ENCODE data around the gene PLET1. TPM values are rescaled to one million over a fixed set of nuclear protein-coding genes. Genes with fewer than 3 reads are reported as not detected.
A peak's percentile ranks its signal among the peaks of the same experiment; 100 is the strongest.

Gene PLET1
- total RNA-seq, 1 experiment from 2014 or later: not detected

DNA sequence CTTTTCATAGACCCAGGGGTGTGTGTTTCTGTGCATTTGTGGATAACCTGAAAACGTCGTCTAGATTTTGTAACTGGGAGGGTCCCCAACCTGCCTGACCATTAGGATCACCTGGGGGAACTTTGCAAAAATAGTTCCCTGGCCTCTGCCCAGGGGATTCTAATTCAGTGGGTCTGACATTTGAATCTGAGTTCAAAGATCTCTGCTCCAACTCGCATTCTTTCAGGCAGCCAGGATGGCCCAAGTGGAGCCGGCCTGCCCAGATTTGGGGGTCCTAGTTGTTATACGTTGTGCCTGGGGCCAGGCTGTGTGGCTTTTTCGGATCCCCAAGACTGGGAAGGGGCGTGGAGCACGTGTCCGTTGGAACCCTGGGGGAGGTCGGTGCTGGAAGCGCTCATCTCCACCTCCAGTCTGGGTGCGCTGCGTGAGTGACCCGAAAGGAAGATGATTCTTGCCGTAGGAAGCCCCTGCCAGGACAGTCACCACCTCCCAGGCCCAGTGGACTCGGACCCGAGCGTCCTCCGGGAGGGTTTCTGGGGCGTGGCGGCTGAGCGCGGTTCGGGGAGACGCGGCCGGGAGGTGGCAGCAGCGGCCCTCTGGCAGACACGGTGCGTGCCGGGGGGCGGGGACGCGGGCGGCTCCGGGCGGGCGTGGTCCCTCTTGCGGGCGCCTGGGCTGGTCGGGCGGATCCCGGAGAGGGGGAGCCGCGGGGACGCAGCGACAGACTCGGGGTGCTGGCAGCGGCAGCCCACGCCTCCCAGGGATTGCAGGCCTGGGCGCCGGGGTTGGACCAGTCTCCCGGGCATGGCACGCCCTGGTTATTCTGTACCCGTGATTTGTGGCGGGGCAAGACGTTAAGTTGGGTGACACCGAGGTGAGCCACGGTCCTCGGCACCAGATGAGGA, 29.2 kb upstream of the PLET1 start:
- in situ Hi-C loops (cut with HindIII; ENCODE audit: low pct_unique_long_range_greater_than_20kb, low sequenced_read_pairs): no loop called here
- peak; percentile 60 for DNase-seq (ENCODE audit: low read depth)

DNA sequence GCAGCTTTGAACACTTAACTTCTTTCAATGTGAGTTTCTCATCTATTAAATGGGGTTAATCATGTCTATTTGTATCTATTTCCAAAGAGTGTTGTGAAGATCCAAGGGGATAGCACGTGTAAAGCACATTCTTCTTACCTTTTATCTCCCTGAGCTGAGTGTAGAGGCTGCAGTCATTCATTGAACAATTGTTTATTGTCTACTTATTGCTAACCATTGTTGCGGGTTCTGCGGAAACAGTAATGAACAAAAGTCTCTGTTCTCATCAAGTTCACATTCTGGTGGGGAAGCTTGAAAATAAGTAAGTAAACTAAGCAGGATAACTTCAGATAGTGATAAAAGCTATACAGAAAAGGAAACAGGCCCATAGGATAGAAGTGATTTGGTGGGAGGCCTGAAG, 27.4 kb upstream of the PLET1 start:
- DNase-seq (ENCODE audit: low read depth): no peak
- in situ Hi-C loops (cut with HindIII; ENCODE audit: low pct_unique_long_range_greater_than_20kb, low sequenced_read_pairs): no loop called here

DNA sequence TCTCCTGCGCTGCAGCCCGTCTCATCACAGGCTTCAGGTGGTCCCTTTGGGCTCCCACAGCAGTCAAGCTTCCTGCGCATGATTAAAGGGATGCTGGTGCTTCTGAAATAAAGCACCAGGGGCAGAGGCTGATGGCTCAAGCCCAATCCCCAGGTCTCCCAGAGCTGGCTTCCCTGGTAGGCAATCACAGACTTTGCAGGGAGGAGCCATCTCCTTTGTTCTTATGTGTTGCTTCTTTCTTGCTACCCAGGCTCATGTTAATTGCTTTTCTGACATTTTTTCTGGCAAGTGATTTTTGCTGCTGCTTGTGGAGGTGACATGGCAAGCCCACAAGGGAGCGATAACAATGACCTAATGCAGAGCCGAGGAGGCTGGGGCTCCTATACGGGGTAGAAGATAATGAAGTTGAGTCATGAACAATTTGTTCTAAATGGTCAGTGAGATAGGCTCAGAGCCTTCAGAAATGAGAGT, 25.2 kb upstream of the PLET1 start:
- in situ Hi-C loops (cut with HindIII; ENCODE audit: low pct_unique_long_range_greater_than_20kb, low sequenced_read_pairs): no loop called here
- no peak for DNase-seq (ENCODE audit: low read depth)

DNA sequence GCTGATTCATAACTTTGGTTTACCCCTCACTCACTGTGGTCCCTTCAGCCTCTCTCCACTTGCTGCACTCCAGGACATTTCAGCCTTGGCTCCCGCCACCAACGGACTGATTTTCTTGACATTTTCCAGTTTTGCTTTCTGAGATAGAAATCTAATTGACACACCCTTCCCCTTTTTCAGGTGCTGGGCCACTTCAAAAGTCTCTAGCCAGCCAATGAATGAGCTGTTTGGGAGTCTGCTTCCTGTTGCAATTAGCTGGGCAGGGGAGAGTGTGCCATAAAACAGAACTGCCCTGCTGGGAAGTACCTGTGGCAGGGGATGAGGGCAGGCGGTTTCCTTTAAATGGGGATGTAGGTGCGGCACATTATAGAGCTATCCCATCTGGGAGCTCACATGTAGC, 21.1 kb upstream of the PLET1 start:
- in situ Hi-C loops (cut with HindIII; ENCODE audit: low pct_unique_long_range_greater_than_20kb, low sequenced_read_pairs): no loop called here
- DNase-seq (ENCODE audit: low read depth): no peak

DNA sequence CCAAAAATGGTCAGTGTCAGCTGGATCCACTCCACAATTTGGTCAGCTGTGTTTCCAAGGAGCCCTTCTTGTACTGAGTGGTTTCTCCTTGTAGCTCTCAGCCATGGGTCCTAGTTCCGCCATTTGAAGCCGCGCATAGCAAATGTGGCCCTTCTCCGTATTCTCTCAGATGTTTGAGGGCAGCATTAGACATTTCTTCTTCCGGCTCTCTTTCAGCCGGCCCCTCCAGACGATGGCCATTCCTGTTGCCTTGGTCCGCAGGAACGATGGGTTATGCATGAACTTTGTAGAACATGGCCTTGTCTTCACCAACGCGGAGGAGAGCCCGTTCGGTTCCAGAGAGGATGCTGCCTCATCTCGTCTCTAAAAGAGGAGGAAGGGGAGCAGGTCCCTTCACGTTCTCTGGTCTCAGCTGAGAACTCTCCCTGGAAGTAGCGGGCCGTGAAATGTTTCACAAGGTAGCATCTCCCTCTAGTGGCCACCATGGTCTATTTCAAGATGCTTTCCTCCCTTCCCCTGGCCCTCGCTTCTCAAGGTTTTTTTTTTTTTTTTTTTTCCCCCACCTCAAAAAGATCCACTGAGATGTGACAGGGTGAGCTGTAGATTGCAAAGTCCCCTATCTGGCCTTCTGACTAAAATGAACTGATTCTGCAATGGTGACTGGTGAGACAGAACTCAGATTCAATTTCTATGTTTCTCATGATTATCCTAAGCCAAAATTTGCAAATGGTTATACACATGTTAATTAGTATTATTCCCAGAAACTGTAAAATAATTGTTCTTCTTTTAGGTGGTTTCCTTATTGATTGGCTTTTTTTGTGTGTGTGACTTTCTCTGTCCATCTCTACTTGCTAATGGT, 19.8 kb upstream of the PLET1 start:
- in situ Hi-C loops (cut with HindIII; ENCODE audit: low pct_unique_long_range_greater_than_20kb, low sequenced_read_pairs): no loop called here

DNA sequence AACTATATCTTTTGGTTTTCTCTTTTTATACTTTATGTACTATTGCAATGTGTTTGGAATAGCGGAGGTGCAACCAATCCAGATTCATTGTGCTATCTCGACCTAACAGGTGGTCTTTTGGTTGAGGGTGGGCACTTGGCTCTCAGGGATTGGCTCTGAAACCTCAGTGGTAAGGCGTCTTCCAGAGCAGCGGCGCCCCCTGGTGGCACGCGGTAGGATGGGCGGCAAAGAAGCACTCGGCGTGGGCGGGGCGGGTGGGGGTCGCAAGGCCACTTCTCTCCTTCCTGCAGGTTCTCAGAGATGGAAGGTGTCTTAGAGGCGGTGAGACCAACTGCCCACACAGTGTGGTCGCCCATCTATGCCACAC, 19.2 kb upstream of the PLET1 start:
- in situ Hi-C loops (cut with HindIII; ENCODE audit: low pct_unique_long_range_greater_than_20kb, low sequenced_read_pairs): no loop called here
- DNase-seq (ENCODE audit: low read depth): peak; percentile 38

More for the DNA sequence above, 19.8 kb upstream of the PLET1 start:
- DNase-seq (ENCODE audit: low read depth): peak; percentile 65

DNA sequence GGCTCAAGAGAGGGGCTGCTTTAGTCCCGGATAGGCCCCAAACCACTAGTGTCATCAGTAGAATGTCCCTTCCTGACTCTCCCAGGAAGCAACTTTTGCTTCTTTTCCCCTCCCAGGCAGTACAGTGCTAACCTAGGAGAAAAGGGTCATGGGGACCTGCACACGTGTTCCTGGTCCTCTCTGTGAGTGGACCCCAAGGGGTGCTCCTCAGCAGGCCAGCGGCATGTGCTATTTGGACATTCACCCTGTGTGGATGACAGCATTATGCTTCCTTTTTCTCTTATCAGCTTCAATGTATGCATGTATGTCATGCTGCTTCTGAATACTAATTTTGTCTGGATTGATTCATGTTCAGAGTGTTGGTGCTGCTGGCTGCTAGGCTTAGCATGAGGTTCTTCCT, 18.1 kb upstream of the PLET1 start:
- in situ Hi-C loops (cut with HindIII; ENCODE audit: low pct_unique_long_range_greater_than_20kb, low sequenced_read_pairs): no loop called here
- DNase-seq (ENCODE audit: low read depth): no peak

DNA sequence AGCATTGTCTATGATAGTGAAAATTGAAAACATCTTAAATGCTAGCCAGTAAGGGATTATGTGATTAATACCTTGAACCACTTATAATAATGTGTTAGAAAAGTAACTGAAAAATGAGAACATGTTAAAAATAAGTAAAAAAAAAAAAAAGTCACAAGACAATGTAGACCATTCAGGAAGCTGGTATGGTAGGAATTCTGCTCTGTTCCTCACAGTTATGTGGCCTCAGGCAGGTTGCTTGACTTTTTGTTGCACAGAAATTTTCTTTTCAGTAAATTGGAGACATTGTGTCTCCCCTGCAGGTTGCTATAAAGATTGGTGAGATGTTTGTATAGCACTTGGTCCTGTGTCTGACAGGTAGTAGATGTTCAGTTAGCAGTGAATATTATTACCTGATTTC, 17.3 kb upstream of the PLET1 start:
- in situ Hi-C loops (cut with HindIII; ENCODE audit: low pct_unique_long_range_greater_than_20kb, low sequenced_read_pairs): no loop called here
- peak; percentile 38 for DNase-seq (ENCODE audit: low read depth)

DNA sequence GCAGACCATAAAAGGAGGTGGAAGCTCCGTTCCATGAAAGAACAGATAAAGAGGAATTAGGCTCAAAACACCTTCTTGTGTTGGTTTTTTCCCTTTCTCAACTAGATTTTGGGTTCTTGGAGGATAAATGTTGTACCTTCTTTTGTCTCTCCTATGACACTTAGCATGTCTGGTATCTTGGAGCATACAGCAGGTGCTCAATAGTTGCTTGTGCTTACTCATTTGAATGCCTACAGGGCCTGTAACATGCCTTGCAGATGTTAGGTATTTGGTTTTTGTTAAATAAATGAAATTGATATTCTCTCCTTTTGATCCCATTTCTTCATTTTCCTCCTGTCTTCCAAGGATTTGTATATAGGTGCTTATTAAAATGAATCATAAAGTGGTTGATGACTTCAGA, 16.4 kb upstream of the PLET1 start:
- in situ Hi-C loops (cut with HindIII; ENCODE audit: low pct_unique_long_range_greater_than_20kb, low sequenced_read_pairs): no loop called here
- no peak for DNase-seq (ENCODE audit: low read depth)

DNA sequence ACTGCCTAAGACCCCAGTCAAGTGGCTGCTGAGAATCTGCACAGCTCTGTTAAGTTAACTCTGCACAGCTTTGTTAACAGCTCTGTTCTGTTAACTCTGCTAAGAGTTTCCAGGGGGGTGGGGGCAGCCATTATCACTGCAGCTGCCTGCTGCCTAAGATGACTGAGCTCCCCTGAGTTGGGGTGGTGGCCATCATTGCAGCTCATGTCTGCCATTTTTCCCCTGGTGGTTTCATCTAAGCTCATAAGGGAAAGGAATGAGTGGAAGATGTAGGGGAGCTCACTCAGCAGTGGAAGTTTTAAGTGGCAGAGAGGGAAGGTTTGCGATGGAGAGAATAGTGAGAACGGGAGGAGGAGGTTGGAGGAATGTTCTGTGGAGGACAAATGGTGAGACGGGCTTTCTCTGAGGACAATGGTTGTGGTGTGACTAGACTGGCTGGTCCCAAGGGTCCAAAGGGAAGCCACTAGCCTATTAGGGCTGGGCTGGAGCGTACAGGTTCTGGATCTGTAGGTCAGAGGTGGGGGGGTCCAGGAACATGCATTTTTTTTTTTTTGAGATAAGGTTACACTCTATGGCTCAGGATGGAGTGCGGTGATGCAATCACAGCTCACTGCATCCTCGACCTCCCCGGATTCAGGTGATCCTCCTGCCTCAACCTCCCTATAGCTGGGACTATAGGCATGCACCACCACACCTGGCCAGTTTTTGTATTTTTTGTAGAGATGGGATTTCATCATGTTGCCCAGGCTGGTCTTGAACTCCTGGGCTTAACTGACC, 13.5 kb upstream of the PLET1 start:
- in situ Hi-C loops (cut with HindIII; ENCODE audit: low pct_unique_long_range_greater_than_20kb, low sequenced_read_pairs): no loop called here
- DNase-seq (ENCODE audit: low read depth): no peak

DNA sequence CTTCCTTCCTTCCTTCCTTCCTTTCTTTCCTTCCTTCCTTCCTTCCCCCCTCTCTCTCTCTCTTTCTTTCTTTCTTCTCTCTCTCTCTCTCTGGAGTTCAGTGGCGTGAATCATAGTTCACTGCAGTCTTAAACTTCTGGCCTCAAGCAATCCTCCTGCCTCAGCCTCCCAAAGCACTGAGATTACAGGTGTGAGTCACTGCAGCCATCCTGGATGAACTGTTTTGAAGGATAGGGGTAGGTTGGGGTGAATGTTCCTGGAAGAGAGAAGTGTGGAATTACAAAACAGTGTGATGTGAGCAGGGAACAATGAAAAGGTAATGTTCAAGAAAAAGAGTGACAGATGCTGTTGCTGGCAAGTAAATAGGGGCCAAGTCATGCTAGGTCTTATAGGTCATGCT, 12.4 kb upstream of the PLET1 start:
- in situ Hi-C loops (cut with HindIII; ENCODE audit: low pct_unique_long_range_greater_than_20kb, low sequenced_read_pairs): no loop called here
- DNase-seq (ENCODE audit: low read depth): no peak

DNA sequence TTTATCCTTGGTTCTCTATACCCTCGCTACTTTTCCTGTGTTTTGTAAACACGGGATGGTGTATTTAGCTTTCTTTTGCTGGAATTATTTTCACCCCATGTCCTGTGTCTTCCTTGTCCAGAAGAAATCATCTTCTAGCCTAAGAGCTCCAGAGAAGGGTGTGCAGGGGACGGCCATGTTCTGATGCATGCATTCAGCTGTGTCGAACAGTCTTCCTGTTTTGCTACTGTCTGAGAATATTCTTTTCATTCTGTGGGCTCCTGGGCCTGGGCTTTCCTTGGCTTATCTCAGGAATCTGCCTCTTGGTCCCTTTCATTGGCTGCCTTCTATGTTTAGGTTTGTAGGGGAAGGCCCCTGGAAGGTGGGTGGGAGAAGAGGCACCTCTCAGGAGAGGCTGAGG, 10.6 kb upstream of the PLET1 start:
- DNase-seq (ENCODE audit: low read depth): no peak
- in situ Hi-C loops (cut with HindIII; ENCODE audit: low pct_unique_long_range_greater_than_20kb, low sequenced_read_pairs): no loop called here

DNA sequence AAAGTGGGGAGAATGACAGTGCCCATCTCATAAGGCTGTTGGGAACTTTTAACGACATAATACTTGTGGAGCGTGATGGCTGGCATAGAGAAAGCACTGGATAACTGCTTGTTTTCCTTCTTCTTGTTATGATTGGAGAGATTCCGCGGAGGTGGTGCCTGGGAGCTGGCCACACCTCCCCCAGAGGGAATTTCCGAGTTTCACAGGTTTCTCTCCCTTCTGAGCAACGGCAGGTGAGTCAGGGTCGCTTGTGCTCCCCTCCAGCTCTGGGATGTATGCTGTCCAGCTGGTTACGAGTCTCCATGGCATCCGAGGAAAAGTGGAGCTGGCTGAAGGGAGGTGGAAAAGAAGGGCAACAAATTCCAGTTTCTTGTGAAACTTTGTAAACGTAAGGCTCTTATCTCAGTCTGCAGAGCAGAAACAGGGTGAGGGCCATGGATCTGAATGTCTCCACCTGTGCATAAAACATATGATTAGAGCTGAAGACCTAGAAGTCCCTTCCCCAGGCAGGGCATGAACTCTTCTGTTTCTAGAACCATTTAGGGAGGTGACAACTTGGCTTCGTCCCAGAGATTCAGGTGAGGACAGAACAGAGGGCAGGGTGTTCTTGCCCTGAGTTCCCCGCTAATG, 10.0 kb upstream of the PLET1 start:
- in situ Hi-C loops (cut with HindIII; ENCODE audit: low pct_unique_long_range_greater_than_20kb, low sequenced_read_pairs): no loop called here
- peak; percentile 65 for DNase-seq (ENCODE audit: low read depth)

DNA sequence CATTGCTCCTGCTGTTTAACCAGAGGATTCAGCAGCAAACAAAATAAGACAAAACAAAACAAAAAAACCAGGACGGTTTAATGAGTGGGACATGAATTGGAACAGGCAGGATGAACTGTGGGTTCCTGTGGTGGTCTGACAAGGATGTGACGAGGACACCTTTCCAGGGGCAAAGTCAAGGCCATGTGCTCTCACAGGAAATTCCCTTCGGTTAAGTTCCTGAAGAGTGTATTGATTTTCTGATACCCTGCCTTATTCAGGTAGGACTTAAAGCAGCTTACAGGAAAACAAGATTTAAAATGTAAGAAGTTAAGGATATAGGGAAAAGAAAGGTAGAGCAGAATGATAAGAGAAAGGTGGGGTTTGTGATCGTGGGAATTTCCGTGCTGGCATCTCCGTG, 8.5 kb upstream of the PLET1 start:
- in situ Hi-C loops (cut with HindIII; ENCODE audit: low pct_unique_long_range_greater_than_20kb, low sequenced_read_pairs): no loop called here
- no peak for DNase-seq (ENCODE audit: low read depth)

DNA sequence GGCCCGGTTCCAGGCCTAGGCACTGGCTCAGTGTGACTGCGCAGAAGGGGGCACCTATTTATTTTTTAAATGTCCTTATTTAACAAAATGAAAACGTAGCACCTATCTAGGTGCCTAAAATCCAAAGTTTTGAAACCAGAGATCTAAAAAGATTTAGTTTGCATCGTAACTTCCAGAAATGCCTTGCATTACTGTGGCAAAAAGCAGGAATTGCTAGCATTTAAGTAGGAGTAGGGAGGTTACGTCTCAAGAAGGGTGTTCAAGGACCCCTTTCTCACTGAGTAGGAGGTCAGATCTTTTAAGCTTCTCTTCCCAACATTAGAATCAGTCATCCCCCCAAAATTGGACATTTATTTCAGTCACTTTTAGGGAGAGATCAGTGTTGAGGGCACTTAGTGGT, 7.7 kb upstream of the PLET1 start:
- in situ Hi-C loops (cut with HindIII; ENCODE audit: low pct_unique_long_range_greater_than_20kb, low sequenced_read_pairs): no loop called here
- no peak for DNase-seq (ENCODE audit: low read depth)

DNA sequence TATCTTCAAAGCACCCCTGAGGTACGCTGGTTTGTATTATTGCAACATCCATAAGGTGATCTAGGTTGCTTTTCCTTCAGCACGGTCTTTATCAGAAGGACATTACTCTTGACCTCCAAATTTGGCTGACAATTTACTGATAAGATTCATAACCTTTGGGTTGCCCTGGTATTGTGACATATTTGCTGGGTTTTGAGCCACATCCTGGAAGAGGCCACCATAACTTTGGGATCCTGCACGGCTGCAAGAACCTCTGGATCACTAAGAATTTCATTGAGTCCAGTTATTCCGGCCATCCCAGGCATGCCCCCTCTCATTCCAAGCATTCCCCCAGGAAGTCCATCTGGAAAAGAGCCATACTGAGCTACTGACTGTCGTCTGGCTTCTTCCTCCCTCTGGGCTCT, 6.5 kb upstream of the PLET1 start:
- in situ Hi-C loops (cut with HindIII; ENCODE audit: low pct_unique_long_range_greater_than_20kb, low sequenced_read_pairs): no loop called here
- no peak for DNase-seq (ENCODE audit: low read depth)

DNA sequence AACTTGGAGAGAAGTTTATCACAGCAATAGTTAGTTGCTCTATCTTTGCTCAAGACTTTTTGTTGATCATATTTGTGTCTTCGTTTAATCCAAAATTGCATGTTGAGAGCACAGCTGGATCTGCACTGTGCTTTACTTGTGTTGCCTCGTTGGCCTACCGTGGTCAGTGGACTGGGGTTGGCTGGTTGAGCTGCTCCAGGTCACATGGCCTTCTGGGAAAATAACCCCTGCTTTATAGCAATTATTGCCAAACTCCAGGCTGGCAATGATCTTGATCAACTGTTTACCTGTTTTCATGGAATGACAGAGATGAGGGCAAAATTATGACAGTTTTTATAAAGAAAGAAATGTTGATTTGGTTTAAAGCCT, 5.7 kb upstream of the PLET1 start:
- in situ Hi-C loops (cut with HindIII; ENCODE audit: low pct_unique_long_range_greater_than_20kb, low sequenced_read_pairs): no loop called here
- no peak for DNase-seq (ENCODE audit: low read depth)

DNA sequence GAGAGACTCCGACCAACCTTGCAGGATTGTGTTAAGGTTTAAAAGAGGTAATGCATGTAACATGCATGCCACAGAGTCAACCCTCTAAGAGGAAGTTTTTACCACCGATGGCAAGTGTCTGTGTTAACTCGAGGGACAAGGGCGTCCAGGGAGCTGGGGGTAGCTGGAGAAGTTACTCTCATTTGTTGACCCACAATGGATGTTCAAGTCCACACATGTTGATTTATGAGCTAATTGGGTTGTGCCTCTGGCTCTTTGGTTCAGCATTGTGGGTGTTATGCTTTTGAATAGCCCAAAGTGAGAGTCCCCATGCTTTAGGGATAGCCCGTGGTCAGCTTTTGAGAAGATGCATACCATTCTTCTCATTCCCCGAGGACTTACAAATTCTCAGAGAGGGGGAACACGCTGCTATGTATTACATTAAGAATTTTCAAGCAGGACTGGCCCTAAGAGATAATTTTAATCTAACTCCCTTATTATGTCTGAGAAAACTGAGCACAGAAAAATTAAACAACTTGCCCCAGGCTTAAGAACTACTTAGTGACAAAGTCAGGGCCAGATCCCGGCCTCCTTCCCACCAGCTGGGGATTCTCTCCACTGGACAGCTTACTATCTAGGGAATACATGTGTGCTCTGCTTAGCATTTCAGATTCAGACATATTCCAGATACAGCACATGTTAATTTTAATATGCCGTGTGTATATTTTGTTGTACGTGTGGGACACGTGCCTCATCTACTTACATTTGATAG, 5.2 kb upstream of the PLET1 start:
- in situ Hi-C loops (cut with HindIII; ENCODE audit: low pct_unique_long_range_greater_than_20kb, low sequenced_read_pairs): no loop called here
- DNase-seq (ENCODE audit: low read depth): no peak
